Measurements from ENCODE around the gene MAD1L1. TPM values are rescaled to one million over a fixed set of nuclear protein-coding genes. Genes with fewer than 3 reads are reported as not detected.

The MAD1L1 gene
- total RNA-seq, 1 donor from 2014 or later = 57.4 TPM

DNA sequence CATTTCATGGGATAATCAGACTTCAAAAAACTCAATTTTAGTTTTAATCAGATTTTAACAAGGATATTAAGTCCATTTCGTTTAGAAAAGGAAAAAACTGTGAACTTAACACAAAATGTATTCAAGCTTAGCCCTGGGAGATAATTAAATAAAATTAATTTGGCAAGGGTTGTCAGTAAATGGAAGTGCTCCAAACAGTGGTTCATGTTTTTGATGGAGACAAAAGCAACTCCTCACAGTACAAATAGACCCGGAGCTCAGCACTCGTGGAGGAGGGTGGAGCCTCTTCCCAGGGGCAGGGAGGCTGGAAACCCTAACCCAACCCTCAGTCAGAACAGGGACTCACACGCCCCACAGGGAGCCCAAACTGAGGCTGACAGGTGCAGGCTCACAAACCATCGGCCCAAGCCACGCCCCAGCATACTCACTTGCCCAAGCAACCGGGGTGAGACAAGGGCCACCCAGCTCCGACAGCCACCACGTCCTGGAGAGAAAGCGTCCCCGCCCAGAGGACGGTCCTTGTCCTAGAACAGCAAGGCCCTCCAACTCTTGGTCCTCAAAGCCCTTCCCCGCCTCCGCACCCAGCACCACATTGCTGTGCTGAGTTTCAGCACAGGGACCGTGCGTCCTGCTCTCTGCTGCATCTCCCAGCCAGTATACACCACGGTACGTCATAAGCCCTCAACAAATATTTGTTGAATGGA is 39.8 kb downstream of the MAD1L1 start:
- no peak for DNase-seq (ENCODE audit: low read depth)
- Histone ChIP-seq H3K36me3 (ENCODE audit: control insufficient read depth, insufficient read depth, low read length) (peaks cover 2% of the 10 kb centered on the region), H3K27me3 (ENCODE audit: control insufficient read depth, insufficient read depth, low read length) (no peaks in the 10 kb centered on the region), H3K4me3 (ENCODE audit: low read depth, low read length) (no peak overlapping the region)
- no peak for FAIRE-seq
- TF ChIP-seq, protein P1, sequence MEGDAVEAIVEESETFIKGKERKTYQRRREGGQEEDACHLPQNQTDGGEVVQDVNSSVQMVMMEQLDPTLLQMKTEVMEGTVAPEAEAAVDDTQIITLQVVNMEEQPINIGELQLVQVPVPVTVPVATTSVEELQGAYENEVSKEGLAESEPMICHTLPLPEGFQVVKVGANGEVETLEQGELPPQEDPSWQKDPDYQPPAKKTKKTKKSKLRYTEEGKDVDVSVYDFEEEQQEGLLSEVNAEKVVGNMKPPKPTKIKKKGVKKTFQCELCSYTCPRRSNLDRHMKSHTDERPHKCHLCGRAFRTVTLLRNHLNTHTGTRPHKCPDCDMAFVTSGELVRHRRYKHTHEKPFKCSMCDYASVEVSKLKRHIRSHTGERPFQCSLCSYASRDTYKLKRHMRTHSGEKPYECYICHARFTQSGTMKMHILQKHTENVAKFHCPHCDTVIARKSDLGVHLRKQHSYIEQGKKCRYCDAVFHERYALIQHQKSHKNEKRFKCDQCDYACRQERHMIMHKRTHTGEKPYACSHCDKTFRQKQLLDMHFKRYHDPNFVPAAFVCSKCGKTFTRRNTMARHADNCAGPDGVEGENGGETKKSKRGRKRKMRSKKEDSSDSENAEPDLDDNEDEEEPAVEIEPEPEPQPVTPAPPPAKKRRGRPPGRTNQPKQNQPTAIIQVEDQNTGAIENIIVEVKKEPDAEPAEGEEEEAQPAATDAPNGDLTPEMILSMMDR (IDR thresholded peaks at IDR 0.05; ENCODE audit: insufficient read depth, low read length, severe bottlenecking) = no peak

DNA sequence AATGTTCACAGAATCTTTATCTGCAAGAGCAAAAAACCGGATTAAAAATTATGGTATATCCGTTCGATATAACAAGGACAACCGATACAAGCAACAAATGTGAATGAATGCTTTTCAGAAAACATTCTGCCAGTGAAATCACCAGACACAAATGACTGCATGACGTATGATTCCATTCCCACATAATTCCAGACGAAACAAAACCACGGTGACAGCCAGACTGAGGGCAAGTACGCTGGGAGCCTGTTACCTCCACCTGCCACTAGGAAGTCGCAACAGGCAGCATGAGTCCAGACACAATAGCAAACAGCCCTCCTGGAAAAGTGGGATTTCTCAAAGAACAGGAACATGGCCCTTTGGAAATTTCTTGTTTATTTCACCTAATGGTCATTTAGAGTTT is 41.7 kb downstream of the MAD1L1 start:
- Histone ChIP-seq H3K27me3 (ENCODE audit: control insufficient read depth, insufficient read depth, low read length) (no peaks in the 10 kb centered on the region), H3K4me3 (ENCODE audit: low read depth, low read length) (no peak overlapping the region), H3K36me3 (ENCODE audit: control insufficient read depth, insufficient read depth, low read length) (peaks cover 2% of the 10 kb centered on the region)
- TF ChIP-seq, protein P1 (IDR thresholded peaks at IDR 0.05; ENCODE audit: insufficient read depth, low read length, severe bottlenecking) = no peak
- FAIRE-seq (no peak), DNase-seq (ENCODE audit: low read depth) (no peak)

DNA sequence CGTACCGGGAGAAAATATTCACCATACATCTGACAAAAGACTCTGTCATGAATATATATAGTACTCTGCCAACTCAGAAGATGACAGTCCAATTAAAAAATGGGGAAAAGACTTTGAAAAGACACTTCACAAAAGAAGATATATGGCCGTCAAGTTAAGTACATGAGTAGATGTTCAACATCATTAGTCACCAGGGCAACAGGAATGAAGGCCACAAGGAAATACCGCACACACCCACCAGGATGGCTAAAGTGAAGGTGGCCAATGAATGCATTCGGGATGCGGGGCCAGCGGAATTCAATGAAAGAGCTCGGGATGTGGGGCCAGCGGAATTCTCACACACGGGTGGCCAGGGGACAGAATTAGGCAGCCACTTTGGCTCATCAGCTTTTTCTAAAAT is 42.2 kb downstream of the MAD1L1 start:
- FAIRE-seq (no peak), DNase-seq (ENCODE audit: low read depth) (no peak)
- no peak overlapping the region for H3K4me3 ChIP-seq (ENCODE audit: low read depth, low read length)
- H3K36me3 ChIP-seq (ENCODE audit: control insufficient read depth, insufficient read depth, low read length) = peaks cover 2% of the 10 kb centered on the region
- no peaks in the 10 kb centered on the region for H3K27me3 ChIP-seq (ENCODE audit: control insufficient read depth, insufficient read depth, low read length)
- TF ChIP-seq, protein P1 (IDR thresholded peaks at IDR 0.05; ENCODE audit: insufficient read depth, low read length, severe bottlenecking) = no peak

- DNase-seq (ENCODE audit: low read depth) = no peak
- no peaks in the 10 kb centered on the region for H3K36me3 ChIP-seq (ENCODE audit: control insufficient read depth, insufficient read depth, low read length)
- H3K27me3 ChIP-seq (ENCODE audit: control insufficient read depth, insufficient read depth, low read length) = no peaks in the 10 kb centered on the region
- H3K4me3 ChIP-seq (ENCODE audit: low read depth, low read length) = no peak overlapping the region
- TF ChIP-seq, protein P1 (IDR thresholded peaks at IDR 0.05; ENCODE audit: insufficient read depth, low read length, severe bottlenecking) = no peak
- FAIRE-seq = no peak
Measured at GRCh38 chr7:2186166-2186565, 46.6 kb downstream of the MAD1L1 start.

GRCh38 chr7:2185715-2186114 is 47.0 kb downstream of the MAD1L1 start:
- Histone ChIP-seq H3K27me3 (ENCODE audit: control insufficient read depth, insufficient read depth, low read length) (no peaks in the 10 kb centered on the region), H3K36me3 (ENCODE audit: control insufficient read depth, insufficient read depth, low read length) (no peaks in the 10 kb centered on the region), H3K4me3 (ENCODE audit: low read depth, low read length) (no peak overlapping the region)
- TF ChIP-seq, protein P1 (IDR thresholded peaks at IDR 0.05; ENCODE audit: insufficient read depth, low read length, severe bottlenecking) = no peak
- FAIRE-seq (no peak), DNase-seq (ENCODE audit: low read depth) (no peak)

DNA sequence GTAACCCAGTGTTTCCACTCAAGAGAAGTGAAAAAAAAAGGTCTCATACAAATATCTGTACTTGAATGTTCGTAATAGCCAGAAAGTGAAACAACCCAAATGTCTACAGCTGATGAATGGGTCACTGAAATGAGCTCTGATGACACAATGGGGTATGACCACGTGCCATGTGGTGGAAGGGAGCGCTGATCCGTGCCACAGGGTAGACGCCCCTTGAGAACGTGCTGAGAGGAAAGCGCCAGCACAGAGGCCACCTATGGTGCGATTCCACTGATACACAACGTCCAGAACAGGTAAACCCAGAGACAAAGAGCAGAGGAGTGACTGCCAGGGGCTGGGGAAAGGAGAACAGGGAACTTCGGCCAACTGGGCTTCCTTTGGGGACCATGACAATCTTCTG is 50.3 kb downstream of the MAD1L1 start:
- H3K4me3 ChIP-seq (ENCODE audit: low read depth, low read length) = no peak overlapping the region
- no peaks in the 10 kb centered on the region for H3K27me3 ChIP-seq (ENCODE audit: control insufficient read depth, insufficient read depth, low read length)
- no peak for FAIRE-seq
- DNase-seq (ENCODE audit: low read depth) = no peak
- TF ChIP-seq, protein P1 (IDR thresholded peaks at IDR 0.05; ENCODE audit: insufficient read depth, low read length, severe bottlenecking) = no peak
- H3K36me3 ChIP-seq (ENCODE audit: control insufficient read depth, insufficient read depth, low read length) = no peaks in the 10 kb centered on the region

All from bronchial epithelial cell (primary cell).